GM21447 (cell line): ENCODE results near the gene RTN4IP1.

Source experiments
- ATAC-seq: cut with Tn5 transposase; IDR thresholded peaks from one replicate; pipeline ENCODE4 v1.9.1; 2021; ENCODE audit not compliant: unreplicated experiment

The RTN4IP1 gene, protein sequence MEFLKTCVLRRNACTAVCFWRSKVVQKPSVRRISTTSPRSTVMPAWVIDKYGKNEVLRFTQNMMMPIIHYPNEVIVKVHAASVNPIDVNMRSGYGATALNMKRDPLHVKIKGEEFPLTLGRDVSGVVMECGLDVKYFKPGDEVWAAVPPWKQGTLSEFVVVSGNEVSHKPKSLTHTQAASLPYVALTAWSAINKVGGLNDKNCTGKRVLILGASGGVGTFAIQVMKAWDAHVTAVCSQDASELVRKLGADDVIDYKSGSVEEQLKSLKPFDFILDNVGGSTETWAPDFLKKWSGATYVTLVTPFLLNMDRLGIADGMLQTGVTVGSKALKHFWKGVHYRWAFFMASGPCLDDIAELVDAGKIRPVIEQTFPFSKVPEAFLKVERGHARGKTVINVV

DNA sequence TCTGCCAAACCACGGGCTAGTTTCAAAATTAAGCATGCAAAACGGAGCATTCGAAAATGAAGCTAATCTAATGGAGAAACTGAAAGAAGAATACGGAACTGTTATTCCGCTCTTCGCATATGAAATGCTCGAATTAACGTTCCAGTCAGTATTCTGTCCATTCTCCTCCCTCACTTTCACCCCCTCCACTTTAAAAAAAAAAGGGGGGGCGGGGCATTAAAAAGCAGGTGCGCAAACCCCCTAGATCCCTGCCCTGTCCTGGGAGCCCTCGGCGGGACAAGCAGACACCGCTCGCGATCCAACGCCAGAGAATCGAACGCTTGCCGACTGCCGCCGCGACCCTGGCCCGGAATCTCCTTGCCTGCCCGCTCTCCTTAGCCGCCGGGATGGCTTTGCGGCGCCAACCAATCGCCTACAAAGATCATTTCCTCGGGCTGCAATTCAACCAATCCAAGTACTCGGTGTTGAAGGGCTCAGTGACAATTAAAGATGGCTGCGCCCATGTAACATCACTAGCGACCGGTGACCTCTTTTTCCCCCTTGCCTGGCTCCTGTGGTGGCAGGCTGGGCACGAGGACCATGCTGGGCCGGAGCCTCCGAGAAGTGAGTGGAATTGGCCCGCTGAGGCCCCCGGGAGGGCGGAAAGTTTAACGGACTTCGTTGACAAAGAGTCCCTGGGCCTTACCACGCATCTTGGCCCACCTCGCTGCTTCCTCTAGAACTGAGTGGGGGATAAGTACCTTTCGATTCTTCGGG, at the start of gene RTN4IP1, which contains the start of gene QRSL1:
Gene RTN4IP1 (minus strand): TSS at position 396 of the 756 bp plus-strand sequence. CDS start 477 bp downstream, outside the sequence.
Gene QRSL1 (plus strand): TSS at position 476 of the 756 bp plus-strand sequence. CDS start 104 bp downstream, at position 580.
- peak; percentile 78 for ATAC-seq

DNA sequence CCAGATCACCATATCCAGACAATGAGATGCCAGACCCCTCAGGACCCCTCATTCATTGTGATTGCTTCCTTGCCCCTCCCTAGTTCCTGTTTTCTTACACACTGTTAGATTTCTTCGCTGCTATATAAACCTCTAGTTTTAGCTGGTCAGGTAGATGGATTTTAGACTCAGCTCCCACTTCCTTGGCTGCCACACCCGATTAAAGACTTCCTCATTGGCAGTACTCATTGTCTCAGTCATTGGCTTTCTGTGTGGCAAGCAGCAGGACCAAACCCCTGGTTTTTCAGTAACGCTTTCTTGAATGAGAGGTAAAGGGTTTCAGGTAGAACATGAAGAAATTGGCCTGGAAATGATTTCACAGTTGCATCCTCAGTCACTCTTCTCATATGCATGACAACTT, 48.0 kb upstream of the RTN4IP1 start:
- no peak for ATAC-seq

DNA sequence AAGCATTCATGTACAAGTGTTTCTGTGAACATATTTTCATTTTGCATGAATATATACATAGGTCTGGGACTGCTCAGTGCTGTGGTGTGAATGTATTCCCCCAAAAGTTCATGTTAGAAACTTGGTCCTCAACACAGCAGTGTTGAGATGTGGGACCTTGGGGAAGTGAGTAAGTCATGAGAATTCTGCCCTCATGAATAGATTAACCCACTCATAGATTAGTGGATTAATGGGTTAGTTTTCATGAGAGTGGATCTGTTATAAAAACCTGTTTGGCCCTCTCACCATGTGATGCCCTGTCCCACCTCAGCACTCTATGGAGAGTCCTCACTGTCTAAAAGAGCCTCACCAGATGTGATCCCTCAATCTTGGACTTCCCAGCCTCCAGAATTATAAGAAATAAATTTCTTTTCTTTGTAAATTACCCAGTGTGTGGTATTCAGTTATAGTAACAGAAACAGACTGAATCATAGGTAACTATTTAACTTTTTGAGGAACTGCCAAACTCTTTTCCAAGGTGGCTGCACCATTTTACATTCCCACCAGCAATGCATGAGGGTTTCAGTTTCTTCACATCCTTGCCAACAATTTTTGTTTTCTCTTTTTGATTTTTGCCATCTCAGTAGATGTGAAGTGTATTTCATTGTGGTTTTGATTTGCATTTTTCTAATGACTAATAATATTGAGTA, 45.4 kb upstream of the RTN4IP1 start:
- ATAC-seq, result no peak

DNA sequence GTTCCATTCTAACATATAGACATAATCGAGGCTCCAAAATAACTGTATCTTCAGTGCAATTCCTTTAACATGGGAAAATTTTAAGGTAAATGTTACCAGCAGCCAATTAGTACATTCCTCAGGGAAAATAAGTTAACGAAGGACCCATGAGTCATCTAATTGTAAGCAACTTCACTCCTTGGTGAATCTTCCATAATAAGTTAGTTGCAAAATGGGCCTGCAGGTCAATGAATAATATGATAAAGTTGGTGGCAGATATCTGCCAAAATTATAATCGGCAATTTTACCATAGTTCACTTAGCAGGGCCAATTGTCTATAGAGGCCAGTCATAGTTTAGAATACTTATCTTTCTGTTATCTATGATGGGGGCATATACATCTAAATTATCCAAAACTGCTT, 42.4 kb upstream of the RTN4IP1 start:
- no peak for ATAC-seq

DNA sequence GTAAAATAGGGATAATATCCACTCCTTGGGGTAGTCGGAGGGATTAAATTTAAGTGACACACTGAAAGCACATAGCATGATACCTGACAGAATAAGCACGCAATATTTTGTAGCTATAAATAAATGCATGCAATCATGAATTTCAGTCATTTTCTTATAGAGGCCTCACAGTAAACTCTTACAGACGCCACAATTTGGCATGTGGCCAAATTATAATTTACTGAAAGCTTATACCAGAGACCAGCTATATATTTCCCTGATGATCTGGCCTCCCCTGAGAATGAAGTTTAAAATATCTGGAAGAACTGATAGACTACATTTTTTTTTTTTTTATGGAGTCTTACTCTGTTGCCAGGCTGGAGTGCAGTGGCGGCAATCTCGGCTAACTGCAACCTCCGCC, 40.9 kb upstream of the RTN4IP1 start:
- ATAC-seq, result no peak

DNA sequence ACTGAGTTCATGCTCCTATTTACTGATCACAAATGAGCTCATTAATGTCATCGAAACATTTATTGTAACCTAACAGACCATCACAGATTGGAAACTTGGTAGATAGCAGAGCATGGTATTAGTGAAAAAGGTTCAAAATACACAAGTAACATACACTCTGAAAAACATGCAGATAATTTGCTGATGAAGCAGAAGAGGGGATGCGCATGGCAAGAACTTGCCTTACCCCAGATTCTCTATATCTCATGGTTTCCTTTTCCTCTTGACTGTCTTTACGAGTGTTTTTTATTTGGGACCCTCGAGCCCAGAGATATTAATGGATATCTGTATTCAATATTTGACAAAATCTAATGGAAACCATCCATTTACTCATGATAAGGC, 37.7 kb upstream of the RTN4IP1 start:
- no peak for ATAC-seq

DNA sequence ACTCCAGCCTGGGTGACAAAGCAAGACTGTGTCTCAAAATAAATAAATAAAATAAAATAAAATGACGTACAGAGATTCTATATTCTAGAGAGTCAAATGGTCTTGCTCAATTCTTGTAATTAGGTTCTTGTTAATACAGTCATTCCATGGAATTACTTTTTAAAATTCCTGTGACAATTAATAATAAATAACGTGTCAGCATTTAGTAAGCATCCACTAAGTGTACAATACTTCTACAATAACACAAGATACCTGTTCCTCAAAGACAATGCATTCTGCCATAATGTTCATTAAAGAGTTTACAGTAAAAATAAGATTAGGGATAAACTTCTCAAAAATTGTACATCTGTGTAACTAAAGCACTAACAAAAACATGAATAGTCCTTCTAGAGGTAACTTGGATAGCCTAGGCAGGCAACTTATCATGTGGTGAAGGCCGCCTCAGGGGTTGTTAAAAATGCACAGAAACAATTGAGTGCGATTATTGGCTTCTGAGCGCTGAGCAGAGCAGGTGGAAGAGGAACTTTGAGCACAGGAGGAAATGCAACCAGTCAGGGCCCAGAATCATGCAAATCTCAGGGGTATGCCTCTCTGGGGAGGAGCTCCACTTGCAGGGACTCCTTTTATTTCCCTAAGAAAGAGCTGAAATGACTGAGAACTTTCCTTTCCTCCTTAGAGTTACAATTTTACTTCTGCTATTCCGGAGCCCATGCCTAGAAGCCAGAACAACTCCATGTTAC, 37.2 kb upstream of the RTN4IP1 start:
- ATAC-seq, result peak; percentile 100

DNA sequence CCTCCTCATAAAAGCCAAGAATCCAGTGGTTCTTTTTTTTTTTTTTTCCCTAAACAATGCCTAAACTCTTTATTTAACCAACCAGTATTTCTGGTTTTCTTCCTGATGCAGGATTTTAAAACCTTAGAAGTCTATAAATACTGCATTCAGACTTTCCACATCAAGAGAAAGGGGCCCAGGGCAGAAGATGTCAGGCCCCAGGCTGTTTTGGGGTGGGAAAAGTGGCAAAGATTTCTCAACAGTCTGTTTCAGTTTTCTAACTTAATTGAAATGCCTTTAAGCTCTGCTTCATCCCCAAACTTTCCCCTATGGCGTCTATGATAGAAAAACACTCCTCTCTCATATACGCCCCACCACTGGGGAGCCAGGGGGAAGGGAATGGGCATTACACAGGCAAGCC, 33.2 kb upstream of the RTN4IP1 start:
- ATAC-seq, result no peak

DNA sequence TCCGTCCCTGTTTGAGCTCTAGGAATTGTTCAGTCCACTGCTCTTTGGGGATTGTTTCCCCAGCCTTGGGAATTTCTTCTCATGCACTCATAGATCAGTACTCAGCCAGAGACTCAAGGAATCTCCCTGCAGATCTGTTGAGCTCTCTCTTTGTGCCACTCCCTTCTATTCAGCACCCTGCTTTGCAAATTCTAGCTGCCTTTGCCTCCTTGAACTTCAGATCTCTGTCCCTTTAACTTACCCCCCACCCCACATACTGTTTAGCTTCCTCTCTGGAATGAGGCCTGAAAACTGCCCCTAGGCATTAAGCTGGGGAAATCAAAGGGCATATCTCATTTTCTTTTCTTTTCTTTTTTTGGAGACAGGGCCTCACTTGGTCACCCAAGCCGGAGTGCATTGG, 30.6 kb upstream of the RTN4IP1 start:
- ATAC-seq, result no peak

DNA sequence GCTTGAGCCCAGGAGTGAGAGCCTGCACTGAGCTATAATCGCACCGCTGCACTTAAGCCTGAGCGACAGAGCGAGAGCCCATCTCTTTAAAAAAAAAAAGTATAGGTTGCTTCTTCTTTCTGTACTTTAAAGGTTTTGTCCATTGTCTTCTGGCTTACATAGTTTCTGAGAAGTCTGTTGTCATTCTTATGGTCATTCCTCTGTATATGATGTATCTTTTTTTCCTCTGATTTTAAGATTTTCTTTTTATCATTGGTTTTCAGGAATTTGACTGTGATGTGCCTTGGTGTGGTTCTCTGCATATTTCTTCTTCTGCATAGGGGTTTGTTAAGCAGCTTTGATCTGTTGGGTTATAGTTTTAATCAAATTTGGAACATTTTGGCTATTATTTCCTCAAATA, 29.2 kb upstream of the RTN4IP1 start:
- ATAC-seq, result no peak

DNA sequence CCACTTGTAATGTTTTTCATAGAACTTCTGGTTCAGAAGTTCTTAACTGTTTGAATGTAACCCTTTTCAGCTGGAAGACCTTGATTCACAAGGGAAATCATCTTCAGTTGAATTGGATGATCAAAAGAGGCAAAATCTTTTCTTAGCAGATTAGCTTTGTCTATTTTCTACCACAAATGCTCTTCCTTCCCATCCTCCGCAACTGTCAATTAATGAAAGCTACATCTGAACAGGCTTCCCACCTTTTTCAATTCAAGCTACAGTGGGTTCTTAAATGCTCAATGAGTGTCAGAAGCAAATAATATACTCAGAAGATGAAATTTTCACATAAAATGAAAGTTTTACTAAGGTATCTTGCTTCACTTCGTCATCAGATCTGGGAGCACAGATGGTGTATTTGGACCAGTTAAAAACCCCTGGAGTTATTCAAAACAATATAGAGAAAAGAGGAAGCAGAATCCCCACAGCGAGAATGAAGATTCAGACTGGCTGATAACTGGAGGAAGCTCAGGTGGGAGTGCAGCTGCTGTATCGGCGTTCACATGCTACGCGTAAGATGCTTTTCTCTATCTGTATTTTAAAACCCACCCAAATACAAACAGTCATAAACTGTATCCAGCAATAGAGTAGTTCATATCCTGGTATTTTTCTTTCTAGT, 19.5 kb upstream of the RTN4IP1 start:
- peak; percentile 89 for ATAC-seq

DNA sequence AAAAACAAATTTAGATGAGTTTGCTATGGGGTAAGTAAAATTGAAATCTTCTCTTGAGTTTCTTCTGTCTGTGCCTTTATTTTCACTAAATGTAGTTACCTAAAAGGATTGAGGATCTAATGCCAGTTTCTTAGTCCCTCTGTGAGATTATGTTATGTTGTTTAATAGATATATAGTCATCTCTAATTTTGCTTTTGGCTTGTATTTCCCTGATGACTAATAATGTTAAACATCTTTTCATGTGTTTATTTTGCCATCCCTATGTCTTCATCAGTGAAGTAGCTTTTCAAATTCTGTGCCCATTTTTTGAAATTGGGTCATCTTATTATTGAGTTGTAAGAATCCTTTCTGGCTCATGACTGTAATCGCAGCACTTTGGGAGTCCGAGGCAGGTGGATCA, 13.8 kb upstream of the RTN4IP1 start:
- ATAC-seq, result no peak

DNA sequence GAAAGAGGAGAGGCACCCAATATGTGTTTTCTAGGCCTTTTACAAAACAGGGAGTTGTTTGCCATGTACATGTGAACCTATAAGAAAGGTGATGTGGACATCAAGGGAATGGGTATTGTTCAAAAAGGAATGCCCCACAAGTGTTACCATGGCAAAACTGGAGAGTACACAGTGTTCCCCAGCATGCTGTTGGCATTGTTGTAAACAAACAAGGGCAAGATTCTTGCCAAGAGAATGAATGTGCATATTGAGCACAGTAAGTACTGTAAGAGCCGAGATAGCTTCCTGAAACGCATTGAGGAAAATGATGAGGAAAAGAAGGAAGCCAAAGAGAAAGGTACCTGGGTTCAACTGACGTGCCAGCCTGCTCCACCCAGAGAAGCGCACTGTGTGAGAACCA, 13.2 kb upstream of the RTN4IP1 start:
- no peak for ATAC-seq

DNA sequence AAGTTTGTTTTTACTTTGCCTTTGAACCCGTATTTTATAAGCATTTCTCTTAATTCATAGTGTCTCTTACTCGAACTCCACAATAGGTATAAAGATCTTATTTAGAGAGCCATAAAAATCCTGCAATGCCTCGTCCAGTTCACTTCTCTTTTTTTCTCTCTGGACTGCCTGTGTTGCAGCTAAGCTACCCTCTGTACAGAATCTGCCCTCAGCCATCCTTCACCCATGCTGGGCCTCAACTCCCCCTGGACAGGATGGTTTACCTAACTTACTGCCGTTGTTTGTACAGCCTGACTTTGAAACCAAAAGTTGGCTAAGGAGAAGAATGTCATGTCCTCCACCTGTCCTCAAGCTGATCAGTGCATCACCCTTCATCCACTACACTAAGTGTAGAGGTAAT, 10.5 kb upstream of the RTN4IP1 start:
- ATAC-seq, result no peak

DNA sequence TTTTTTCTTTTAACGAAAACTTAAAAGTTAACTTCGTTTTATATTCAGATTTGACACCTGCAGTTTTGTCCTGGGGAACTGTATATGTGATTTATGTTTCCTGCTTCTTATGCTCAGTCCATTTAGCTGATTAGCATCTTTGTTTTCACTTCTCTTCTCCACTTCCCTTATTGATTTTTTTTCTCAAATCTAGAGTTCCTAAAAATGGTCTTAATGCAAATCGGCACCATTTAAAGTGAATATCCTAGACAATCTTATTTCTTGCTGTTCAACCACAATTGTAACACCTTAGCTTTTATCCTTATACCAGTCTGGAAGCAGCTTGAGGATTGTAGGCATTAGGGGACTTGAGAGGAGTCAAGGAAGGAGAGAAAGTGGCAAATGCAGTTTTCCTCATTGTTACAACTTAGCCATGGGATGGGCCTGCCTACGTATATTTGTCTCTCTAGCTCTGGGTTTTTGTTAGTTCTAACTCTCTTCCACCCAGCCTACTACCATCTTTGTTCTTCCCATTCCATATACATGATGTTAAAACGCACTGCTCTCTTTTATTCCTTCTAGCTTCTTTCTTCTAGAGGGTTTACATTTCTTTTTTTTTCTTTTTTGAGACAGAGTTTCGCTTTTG, 8.5 kb upstream of the RTN4IP1 start:
- ATAC-seq, result peak; percentile 82

DNA sequence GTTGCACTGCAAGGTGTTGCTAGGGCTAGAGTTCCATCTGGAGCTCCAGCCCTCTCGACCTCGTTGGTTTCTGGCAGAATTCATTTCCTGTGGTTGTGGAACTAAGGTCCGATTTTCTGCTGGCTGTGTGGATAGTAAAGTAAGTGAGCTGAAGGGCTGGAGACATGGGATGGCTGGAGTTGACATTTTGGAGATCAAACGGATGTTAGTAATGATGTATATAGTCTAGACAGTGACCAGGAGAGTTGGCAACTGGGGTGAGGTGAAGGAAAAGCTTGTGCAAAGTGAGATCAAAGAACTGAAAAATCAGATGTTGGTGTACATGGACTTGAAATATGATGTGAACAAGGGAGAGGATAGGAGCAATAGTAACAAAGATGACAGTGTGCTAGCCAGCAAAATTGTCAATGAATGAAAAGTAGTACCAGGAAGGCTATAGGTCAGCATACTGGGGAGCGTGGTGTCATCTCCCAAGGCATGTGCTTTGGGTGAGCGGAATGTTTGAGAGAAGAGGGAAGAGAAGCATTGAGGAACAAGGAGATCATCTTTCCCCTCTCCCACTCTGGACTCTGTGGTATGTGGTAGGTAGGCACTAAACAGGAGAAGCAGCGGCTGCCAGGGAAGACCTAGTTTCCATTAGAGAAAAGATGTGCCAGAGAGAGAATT, 7.9 kb upstream of the RTN4IP1 start:
- peak; percentile 18 for ATAC-seq

DNA sequence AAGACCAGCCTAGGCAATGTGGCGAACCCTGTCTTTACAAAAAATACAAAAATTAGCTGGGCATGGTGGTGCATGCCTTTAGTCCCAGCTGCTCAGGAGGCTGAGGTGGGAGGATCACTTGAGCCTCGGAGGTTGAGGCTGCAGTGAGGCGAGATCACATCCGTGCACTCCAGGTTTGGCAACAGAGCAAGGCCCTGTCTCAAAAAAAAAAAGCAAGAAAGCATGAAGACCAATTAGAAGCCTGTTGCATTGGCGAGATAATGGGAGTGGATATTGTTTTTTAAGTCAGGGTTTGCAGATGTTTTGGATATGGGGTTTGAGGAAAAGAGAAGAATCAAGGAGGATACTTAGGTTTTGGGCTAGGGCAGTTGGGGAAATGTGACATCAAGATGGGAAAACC, 5.3 kb upstream of the RTN4IP1 start:
- no peak for ATAC-seq

DNA sequence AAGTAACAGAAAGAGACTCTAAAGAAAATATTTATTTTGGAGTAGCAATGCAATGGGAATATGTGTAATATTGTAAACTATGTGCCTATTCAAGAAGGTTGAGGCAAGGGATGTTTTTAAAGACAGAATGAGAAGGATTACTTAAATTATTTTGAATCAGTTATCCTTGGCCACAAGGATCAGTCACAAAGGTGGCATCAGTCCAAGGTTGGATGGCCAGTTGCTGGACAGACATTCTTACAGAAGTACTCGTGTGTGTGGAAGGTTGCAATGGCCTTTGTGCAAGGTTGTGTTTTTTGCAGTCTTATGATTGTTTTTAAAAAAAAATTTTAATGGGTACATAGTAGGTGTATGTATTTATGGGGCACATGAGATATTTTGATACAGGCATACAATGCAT, 2.0 kb upstream of the RTN4IP1 start:
- no peak for ATAC-seq

DNA sequence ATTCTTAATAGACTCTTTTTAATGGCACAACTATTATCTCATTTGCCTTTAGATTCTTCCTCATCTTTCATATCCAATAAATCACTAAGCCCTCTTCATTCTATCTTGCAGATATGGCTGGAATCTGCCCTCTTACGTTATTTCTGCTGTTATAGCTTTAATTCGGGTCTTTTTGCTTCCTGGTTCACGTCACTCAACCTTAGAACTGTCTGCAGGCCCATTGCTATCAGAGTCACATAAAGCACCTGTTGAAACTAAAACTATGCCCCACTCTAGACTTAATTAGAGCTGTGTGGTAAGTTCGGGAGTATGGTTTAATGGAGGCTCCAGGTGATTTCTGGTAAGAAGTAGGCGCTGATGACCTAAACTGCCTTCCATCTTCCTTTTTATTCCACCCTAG, 1.1 kb upstream of the RTN4IP1 start:
- ATAC-seq, result no peak

DNA sequence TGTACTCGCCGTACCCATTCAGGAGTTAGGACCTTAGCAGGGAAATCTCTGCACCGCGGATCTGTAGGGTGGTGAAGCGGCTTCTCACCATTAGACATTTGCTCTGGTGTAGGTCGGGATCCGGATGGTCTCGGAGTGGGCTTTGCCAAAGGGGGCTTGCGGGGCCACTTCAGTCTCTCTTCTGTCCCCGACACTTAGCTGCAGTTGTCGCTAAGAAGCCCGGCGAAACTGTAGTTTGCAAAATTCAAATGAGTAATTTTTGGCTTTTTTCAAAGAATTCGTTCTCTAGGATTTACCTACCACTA, 513 bp upstream of the RTN4IP1 start:
- no peak for ATAC-seq
